ENCODE data around the gene ANXA11. TPM values are rescaled to one million over a fixed set of nuclear protein-coding genes. Genes with fewer than 3 reads are reported as not detected.

Gene ANXA11
- polyA plus RNA-seq, 1 donor from 2014 or later, result not detected

DNA sequence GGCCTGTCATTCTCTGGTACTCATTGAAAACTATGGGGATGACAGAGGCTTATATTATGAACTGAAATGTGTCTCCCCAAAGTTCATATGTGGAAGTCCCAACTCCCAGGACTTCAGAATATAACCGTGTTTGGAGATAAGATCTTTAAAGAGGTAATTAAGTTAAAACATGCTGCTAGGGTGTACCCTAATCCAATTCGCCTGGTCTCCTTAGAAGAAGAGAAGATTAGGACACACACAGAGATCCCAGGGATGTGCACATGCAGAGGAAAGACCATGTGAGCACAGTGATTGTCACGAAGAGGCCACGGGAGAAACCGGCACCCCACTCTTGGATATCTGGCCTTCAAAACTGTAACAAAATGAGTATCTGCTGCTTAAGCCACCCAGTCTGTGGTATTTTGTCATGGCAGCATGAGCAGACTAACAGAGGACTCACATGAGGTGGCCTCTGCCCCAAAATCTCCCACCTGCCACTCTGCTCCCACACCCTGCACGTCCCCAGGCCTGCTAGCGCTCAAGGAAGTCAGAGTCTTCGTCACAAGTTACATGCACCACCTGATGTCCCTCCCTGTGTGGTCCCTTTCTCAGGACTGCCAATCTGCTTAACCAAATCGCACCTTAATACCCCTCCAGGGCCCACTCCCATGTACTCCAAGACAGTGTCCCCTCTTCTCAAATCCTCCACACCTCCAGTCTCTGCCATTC is 46.0 kb downstream of the ANXA11 start:
- Histone ChIP-seq H3K36me3 (ENCODE audit: insufficient read depth, low read length) (no peaks in the 10 kb centered on the region), H3K79me2 (replicated peaks; ENCODE audit: insufficient read depth, low read length) (no peaks in the 10 kb centered on the region), H3K9me3 (ENCODE audit: low read length) (no peaks in the 10 kb centered on the region), H3F3A (ENCODE audit: insufficient read depth, low read length, poor library complexity, severe bottlenecking) (no peaks in the 10 kb centered on the region), H4K20me1 (ENCODE audit: insufficient read depth) (no peaks in the 10 kb centered on the region), H3K9me2 (ENCODE audit: insufficient read depth, low read length) (no peaks in the 10 kb centered on the region), H3K4me3 (ENCODE audit: low read length) (no peak overlapping the region), H3K27me3 (ENCODE audit: insufficient read depth, low read depth, low read length) (no peaks in the 10 kb centered on the region), H2AFZ (ENCODE audit: low read depth, low read length) (no peak overlapping the region), H3K4me2 (ENCODE audit: low read length) (no peak overlapping the region), H3K27ac (ENCODE audit: low read length) (no peak overlapping the region), H3K9ac (ENCODE audit: low read length) (no peak overlapping the region)
- TF ChIP-seq, protein P1, sequence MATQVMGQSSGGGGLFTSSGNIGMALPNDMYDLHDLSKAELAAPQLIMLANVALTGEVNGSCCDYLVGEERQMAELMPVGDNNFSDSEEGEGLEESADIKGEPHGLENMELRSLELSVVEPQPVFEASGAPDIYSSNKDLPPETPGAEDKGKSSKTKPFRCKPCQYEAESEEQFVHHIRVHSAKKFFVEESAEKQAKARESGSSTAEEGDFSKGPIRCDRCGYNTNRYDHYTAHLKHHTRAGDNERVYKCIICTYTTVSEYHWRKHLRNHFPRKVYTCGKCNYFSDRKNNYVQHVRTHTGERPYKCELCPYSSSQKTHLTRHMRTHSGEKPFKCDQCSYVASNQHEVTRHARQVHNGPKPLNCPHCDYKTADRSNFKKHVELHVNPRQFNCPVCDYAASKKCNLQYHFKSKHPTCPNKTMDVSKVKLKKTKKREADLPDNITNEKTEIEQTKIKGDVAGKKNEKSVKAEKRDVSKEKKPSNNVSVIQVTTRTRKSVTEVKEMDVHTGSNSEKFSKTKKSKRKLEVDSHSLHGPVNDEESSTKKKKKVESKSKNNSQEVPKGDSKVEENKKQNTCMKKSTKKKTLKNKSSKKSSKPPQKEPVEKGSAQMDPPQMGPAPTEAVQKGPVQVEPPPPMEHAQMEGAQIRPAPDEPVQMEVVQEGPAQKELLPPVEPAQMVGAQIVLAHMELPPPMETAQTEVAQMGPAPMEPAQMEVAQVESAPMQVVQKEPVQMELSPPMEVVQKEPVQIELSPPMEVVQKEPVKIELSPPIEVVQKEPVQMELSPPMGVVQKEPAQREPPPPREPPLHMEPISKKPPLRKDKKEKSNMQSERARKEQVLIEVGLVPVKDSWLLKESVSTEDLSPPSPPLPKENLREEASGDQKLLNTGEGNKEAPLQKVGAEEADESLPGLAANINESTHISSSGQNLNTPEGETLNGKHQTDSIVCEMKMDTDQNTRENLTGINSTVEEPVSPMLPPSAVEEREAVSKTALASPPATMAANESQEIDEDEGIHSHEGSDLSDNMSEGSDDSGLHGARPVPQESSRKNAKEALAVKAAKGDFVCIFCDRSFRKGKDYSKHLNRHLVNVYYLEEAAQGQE (IDR thresholded peaks at IDR 0.05; ENCODE audit: borderline replicate concordance), result no peak
- no peak for TF ChIP-seq SMC3 (conservative IDR thresholded peaks at IDR 0.05; ENCODE audit: poor library complexity)
- TF ChIP-seq, protein P2, sequence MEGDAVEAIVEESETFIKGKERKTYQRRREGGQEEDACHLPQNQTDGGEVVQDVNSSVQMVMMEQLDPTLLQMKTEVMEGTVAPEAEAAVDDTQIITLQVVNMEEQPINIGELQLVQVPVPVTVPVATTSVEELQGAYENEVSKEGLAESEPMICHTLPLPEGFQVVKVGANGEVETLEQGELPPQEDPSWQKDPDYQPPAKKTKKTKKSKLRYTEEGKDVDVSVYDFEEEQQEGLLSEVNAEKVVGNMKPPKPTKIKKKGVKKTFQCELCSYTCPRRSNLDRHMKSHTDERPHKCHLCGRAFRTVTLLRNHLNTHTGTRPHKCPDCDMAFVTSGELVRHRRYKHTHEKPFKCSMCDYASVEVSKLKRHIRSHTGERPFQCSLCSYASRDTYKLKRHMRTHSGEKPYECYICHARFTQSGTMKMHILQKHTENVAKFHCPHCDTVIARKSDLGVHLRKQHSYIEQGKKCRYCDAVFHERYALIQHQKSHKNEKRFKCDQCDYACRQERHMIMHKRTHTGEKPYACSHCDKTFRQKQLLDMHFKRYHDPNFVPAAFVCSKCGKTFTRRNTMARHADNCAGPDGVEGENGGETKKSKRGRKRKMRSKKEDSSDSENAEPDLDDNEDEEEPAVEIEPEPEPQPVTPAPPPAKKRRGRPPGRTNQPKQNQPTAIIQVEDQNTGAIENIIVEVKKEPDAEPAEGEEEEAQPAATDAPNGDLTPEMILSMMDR (IDR thresholded peaks at IDR 0.05; ENCODE audit: poor library complexity, severe bottlenecking), result no peak

DNA sequence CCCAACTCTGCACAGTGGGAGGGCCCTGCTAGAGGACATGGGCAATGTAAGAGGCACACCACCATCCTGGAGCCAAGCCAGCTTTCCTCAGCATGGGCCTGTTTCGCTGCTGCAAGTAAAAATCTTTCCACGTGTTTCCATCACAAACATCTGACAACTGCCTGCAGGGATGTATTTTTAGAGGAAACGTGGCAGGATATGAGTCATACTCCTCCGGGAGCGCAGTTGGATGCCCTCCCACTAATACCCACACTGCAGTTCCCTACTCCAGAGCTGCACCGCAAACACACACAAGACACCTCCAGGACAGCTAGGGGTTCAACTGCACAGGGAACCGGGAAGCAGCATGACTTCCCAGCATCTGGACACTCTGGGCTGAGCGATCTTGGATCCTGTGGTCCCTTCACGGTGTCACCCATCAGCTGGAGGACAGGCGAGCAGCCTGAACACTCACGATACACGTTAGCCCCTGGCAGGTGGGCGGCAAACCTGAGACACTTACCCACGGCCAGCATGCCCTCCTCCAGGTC is 46.7 kb downstream of the ANXA11 start:
- no peaks in the 10 kb centered on the region for H4K20me1 ChIP-seq (ENCODE audit: insufficient read depth)
- H3K79me2 ChIP-seq (replicated peaks; ENCODE audit: insufficient read depth, low read length), result no peaks in the 10 kb centered on the region
- H3K36me3 ChIP-seq (ENCODE audit: insufficient read depth, low read length), result no peaks in the 10 kb centered on the region
- no peak overlapping the region for H3K9ac ChIP-seq (ENCODE audit: low read length)
- H3K4me3 ChIP-seq (ENCODE audit: low read length), result no peak overlapping the region
- H3K9me3 ChIP-seq (ENCODE audit: low read length), result no peaks in the 10 kb centered on the region
- no peaks in the 10 kb centered on the region for H3K27me3 ChIP-seq (ENCODE audit: insufficient read depth, low read depth, low read length)
- no peaks in the 10 kb centered on the region for H3F3A ChIP-seq (ENCODE audit: insufficient read depth, low read length, poor library complexity, severe bottlenecking)
- no peak overlapping the region for H2AFZ ChIP-seq (ENCODE audit: low read depth, low read length)
- H3K9me2 ChIP-seq (ENCODE audit: insufficient read depth, low read length), result no peaks in the 10 kb centered on the region
- TF ChIP-seq EZH2 (IDR thresholded peaks at IDR 0.05; ENCODE audit: borderline replicate concordance, insufficient read depth, low read length, poor library complexity, severe bottlenecking), result no peak
- TF ChIP-seq POLR2AphosphoS5 (IDR thresholded peaks at IDR 0.05), result no peak
- TF ChIP-seq SMC3 (conservative IDR thresholded peaks at IDR 0.05; ENCODE audit: poor library complexity), result no peak
- TF ChIP-seq RAD21 (conservative IDR thresholded peaks at IDR 0.05), result no peak
- no peak for TF ChIP-seq EP300 (conservative IDR thresholded peaks at IDR 0.05; ENCODE audit: poor library complexity, severe bottlenecking)
- TF ChIP-seq, protein P1 (IDR thresholded peaks at IDR 0.05; ENCODE audit: borderline replicate concordance), result no peak
- TF ChIP-seq, protein P2 (IDR thresholded peaks at IDR 0.05; ENCODE audit: poor library complexity, severe bottlenecking), result no peak
- TF ChIP-seq TAF1 (IDR thresholded peaks at IDR 0.05; ENCODE audit: low read depth), result no peak
- no peak for TF ChIP-seq MXI1 (conservative IDR thresholded peaks at IDR 0.05; ENCODE audit: poor library complexity, severe bottlenecking)
- no peak overlapping the region for H3K4me2 ChIP-seq (ENCODE audit: low read length)
- H3K27ac ChIP-seq (ENCODE audit: low read length), result no peak overlapping the region
